ENCODE results near the gene PLXNA2. TPM values are rescaled to one million over a fixed set of nuclear protein-coding genes. Genes with fewer than 3 reads are reported as not detected.

The PLXNA2 gene
- polyA plus RNA-seq, 1 donor = 15.3 TPM

GRCh38 chr1:207995576-207995975 is 248.6 kb downstream of the PLXNA2 start:
- no peak for DNase-seq

- no peak for DNase-seq
Measured at GRCh38 chr1:207993477-207994445, 250.4 kb downstream of the PLXNA2 start.

DNA sequence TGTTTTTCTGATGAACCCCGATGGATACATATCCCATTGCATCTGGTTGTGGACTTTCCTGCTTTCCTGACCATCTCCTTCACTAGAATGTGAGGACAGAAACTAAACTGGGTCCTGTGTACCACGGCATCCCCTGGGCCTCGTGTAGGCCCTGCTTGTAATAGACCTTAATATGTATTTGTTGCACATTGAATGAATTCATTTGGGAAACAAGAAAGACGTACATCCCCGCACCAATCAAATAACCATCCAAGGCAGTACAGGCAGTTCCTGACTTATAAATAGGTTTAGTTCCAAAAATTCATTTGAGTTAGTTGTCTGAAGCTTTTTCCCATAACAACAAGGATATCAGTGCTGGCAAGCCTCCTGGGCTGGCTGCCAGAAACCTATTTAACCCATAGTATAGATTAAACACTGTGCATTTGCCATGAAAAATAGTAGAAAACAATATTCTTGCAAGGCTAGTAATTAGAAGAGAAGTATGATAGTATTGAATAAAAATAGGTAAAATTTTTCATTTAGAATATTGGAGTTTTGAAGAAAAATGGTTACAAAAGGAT is 251.4 kb downstream of the PLXNA2 start:
- DNase-seq = no peak

DNA sequence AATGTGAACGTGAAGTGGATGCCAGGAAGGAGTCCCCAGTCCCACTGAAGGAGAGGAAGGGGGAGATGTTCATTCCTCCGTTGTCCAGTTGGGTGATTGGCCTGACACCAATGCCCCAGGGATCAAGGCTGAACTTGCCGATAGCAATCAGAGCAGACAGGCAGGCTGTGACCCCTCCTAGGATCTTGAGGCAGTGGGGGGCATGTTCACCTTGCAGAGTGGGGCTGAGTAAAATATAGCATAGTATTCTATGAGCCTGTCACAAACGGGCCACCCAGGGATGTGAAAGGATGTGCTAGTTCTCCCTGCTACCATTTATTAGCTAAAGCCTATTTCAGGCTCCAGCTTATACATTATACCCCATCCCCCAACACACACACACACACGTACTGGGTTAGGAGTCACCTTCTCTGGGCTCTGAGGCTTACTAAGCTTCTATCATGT is 252.6 kb downstream of the PLXNA2 start:
- no peak for DNase-seq

- no peak for DNase-seq
Measured at GRCh38 chr1:207990876-207991582, 253.2 kb downstream of the PLXNA2 start.

GRCh38 chr1:207990455-207990854 is 253.7 kb downstream of the PLXNA2 start:
- no peak for DNase-seq

DNA sequence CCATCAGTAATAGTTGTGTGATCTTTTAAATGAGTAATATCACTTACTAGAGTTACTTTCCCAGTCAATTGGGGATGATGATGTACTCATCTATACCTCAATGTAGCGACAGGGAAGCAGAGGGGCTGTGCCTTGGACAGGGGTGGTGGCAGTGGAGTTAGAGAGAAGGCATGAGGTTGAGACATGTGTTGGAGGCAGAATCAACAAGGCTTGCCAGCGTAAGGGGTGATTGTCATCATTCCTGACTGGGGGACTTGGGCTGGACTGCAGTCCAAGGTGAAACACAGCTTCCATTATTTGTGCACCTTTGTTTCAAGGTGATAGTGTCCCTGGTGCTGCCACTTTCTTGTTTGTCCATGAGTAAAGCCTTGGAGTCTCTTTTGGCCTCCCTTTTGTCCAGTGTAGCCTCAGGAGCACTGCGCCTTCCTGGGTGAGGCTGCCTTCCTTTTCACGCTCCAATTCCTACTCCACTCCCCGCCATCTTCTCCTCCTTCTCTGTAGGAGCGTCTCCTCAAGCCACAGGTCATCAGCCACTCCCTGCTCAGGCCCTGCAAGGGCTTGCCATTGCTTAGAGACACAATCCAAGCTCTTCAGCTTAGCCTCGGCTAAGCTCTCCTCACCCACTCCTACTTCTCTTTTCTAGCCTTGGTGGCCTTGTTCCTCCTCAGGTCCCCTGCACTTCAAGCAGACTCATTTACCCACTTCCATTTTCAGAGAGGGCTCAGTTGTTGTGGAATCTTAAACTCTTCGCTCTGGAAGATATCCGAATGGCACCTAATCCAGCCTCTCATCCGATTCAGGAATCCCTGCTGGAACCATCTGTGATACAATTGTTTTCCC is 255.6 kb downstream of the PLXNA2 start:
- no peak for DNase-seq

GRCh38 chr1:207987164-207987563 is 257.0 kb downstream of the PLXNA2 start:
- no peak for DNase-seq

- no peak for DNase-seq
Measured at GRCh38 chr1:207985996-207986395, 258.2 kb downstream of the PLXNA2 start.

DNA sequence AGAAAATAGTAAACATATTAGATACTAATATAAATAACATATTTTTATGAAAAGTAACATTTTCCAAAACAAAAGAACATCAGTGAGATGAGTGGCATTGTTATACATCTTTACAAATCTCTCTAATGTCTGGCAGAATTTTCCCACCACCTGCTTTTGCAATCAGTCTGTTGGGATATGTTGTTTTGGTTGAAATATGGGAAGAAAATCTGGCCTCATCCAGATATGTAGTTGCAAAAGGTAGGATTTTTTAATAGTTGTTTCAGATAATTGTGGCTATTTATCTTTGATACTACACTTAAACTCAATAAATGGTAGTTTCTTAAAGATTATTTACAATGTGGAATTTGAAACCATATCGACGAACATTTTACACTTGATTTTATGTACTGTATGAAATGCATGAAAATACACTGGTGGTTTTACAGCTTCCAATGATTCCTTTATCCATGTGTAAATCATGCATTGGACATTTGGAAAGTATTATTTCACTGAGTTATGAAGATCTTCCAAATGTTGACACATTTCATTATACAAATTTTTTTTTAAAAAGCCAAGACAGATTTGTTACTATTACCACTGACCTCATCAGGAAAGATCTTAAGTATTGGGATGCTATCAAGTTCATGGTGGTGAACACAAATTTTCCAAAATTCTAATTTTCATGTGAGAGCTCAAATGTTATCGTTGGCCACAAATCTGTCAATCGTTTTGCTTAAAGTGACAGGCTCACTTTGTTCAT is 259.2 kb downstream of the PLXNA2 start:
- no peak for DNase-seq

DNA sequence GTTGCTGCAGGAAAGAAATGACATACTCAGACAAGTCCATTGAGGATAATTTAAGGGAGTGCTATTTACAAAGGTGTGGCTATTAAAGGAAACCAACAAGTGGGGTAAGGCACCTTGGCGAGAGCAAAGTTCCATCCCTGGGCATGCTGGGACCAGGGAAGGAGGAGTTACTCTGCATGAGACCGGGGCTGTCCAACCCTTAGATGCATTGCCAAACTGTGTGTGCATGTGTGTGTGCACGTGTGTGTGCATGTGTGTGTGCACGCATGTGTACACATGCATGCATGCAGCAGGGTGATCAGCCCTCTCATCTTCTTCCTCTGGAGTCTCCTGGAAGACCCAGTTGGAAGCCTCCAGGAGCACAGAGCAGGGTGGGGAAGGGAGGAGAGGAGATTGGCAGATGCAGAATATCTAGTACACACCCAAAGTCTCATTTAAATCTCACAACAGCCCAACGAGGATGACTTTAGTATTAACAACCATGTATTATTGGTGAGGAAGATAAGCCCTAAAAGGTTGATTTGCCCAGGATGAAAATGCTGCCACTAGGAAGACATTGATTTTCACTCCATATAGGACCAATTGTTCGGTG is 261.0 kb downstream of the PLXNA2 start:
- no peak for DNase-seq

- DNase-seq = no peak
Measured at GRCh38 chr1:207981976-207982375, 262.2 kb downstream of the PLXNA2 start.

DNA sequence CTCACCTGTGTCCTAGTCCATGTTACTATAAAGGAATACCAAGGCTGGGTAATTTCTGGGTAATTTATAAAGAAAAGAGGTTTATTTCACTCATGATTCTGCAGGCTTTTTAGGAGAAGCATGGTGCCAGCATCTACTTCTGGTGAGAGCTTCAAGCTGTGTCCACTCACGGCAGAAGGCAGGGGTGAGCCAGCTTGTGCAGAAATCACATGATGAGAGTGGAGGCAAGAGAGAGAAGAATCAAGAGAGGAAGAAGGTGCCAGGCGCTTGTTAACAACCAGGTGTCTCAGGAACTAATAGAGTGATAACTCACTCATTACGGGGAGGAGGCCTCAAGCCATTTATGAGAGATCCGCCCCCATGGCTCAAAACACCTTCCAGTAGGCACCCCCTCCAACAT is 265.7 kb downstream of the PLXNA2 start:
- DNase-seq = no peak

DNA sequence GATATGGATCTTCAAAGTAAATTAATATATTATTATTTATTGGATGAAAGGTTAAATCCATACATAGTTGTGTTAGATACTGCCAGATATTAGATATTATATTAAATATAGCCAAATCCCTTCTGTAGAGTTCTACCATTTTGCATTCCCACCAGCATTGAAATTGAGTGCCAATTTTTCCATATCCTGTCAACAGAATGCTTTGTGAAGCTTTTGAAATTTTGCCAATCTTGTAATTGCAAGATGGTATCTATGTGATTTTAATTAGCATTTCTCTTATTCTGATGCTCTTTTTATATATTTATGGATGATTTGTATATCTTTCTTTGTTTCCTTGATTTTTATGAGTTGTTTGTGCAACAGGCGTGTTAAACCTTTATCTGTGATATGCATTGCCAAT is 266.3 kb downstream of the PLXNA2 start:
- DNase-seq = no peak

DNA sequence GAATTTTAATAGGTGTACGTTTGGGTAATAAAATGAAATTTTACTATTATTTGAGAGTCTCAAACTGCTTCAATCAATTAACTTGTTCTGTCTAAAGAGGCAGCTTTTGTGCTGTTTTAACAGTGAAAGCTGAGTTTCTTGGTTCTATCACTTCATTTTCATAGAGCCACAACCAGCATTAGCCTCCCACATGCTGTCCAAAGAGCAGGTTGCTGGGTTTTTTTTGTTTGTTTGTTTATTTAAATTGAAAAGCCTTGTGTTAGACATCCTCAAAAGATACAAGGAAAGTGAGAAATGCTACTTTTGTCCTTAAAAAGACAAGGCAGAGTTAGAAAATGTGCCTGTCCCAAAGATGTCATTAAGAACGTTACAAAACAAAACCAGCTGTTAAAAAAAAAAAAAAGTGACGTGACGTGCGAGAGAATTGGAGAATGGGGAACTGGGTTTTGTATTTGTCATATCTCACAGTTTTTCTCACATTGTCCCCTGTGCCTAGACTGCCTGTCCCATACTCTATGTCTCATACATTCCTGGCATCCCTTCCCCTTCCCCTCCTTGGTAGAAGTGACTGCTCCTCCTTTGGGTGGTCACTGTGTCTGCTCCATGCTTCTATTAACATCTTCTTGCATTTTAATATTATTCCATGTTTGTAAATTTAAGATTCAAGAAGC is 270.2 kb downstream of the PLXNA2 start:
- no peak for DNase-seq

DNA sequence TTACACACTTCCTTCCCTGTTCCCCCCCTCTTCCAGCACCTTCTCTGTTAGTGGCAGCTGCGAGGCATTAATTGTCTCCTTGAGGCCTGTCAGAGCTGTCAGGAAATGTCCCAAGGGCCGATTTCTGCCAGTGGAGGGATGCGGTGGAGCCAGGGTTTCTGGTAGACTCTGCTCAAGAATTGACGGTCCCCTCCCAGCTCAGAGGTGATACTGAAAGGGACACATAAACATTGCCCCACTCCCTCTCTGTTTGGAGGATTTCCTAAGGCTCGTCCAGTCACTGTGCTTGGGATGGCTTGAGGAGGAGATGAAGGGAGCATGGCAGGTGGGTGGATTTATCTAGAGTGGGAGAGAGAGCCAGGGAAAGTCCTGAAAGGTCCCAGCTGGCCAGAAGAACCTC is 271.8 kb downstream of the PLXNA2 start:
- DNase-seq = no peak

All from left kidney (tissue), 2 donors.